ENCODE results near the gene SLC12A7.
"Not testable (repeated sequence)": the region's sequence is repeated elsewhere in the genome, so short reads cannot be mapped to it uniquely, and the experiment has no call there.

Gene SLC12A7

DNA sequence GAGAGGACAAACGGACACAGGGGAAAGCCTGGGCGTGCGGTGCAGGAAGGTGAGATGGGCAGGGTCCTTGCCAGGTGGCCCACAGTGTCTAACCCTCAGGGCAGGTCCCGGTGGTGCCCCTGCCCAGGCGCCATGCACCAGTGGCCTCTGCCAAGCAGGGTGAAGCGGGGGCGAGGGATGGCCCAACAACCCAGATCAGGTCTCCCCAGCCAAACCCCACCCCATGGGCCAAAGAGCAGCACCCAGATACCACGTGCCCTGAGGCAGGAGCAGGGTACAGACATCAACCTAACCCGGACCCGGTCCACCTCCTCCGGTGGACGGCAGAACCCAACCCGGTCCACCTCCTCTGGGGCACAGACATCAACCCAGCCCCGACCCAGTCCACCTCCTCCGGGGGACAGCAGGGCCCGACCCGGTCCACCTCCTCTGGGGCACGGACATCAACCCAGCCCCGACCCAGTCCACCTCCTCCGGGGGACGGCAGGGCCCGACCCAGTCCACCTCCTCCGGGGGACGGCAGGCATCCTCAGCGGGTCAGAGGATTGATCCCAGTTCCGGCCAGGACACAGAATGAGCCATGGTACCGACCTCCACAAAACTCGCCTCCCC, 12.8 kb downstream of the SLC12A7 start:
- no peak for DNase-seq (ENCODE audit: low read depth in 3 of 3, low spot score in 1 of 3)

DNA sequence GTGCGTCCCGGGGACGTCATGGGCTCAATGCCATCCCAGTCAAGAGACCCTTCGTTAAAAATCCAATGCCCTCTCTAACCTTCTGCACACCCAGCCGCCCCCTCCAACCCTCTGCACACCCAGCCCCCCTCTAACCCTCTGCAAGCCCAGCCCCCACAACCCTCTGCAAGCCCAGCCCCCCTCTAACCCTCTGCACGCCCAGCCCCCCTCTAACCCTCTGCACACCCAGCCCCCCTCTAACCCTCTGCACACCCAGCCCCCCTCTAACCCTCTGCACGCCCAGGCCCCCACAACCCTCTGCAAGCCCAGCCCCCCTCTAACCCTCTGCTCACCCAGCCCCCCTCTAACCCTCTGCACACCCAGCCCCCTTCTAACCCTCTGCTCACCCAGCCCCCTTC, 13.9 kb downstream of the SLC12A7 start:
- DNase-seq (ENCODE audit: low read depth in 3 of 3, low spot score in 1 of 3), result not testable (repeated sequence)

DNA sequence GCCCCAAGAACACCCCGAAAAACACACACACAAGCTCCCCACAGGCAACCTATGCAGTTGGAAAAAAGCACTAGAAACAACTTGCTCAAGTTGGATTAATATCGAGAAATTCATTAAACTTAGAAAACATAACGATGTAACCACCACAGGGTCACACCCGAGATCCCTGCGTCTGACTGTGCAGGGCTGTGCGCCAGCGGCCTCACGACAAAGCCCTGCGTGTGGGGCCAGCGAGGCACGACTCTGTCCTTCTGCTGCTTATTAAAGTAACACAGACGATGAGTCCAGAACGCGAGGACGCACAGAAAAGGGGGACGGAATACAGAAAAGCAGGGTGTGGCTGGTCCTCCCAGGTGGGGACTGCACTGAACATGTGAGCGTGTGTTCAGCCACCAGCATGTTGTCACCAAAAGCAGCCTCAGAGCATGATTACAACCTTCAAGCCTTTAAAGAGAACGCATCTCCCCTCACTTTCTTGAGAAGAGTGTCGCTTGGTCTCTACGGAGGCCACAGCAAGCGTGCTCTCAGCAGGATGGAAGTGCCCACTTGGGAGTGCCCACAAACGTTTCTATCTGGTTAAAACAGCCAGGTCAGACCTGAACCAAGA, 14.4 kb downstream of the SLC12A7 start:
- no peak for DNase-seq (ENCODE audit: low read depth in 3 of 3, low spot score in 1 of 3)

DNA sequence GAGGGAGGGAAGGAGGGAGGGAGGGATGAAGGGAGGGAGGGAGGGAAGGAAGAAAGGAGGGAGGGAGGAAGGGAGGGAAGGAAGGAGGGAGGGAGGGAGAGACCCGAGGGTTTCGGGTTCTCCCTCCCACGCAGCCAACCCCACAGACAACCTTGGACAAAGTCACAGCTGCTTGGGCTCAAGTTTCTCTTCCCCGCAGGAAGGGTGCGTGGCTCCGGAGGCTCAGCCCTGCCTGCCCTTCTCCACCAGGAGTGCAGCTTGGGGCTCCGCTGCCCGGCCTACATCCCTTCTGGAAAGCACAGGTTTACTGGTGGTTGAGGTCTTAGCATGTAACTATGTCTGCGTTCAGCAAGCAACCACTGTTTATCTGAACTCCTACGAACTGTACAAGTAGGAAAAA, 15.0 kb downstream of the SLC12A7 start:
- DNase-seq (ENCODE audit: low read depth in 3 of 3, low spot score in 1 of 3), result no peak

- no peak for DNase-seq (ENCODE audit: low read depth in 3 of 3, low spot score in 1 of 3)
These were observed 15.9 kb downstream of the SLC12A7 start for GRCh38 chr5:1095990-1096363.

DNA sequence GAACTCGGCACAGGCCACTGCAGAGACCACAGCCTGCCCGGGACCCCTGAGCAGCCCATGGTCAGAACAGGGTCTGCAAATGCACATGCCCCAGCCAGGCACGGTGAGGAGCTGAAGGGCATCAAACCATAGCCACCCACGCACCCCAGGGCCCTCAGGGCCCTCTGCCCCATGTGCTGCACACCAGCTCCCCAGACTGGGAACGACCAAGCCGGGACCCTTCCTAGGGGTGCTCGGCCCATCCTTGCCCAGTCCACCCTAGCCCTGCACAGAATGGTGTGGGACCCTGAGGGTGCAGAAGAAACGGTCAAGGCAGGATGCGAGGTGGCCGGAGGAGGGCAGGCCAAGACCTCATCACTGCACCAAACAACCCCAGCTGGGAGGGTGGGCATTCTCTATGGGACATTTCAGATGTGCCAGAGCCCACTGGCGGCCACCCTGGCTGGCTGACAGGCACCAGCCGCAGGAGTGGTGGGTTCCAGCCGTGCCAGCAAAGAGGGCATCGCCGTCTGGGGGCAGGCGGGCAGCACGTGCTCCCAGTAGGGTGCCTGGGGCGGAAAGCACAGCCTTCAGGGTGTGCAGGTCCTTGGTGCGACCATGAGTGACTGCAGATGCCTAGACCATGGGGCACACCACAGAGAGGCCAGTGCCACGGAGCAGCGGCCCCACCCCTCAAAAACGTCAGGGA, 16.4 kb downstream of the SLC12A7 start:
- no peak for DNase-seq (ENCODE audit: low read depth in 3 of 3, low spot score in 1 of 3)

GRCh38 chr5:1094670-1095190, 17.1 kb downstream of the SLC12A7 start:
- DNase-seq (ENCODE audit: low read depth in 3 of 3, low spot score in 1 of 3), result no peak

- no peak for DNase-seq (ENCODE audit: low read depth in 3 of 3, low spot score in 1 of 3)
These were observed 18.5 kb downstream of the SLC12A7 start for GRCh38 chr5:1093361-1093760.

GRCh38 chr5:1092122-1092521, 19.7 kb downstream of the SLC12A7 start:
- DNase-seq (ENCODE audit: low read depth in 3 of 3, low spot score in 1 of 3), result no peak

DNA sequence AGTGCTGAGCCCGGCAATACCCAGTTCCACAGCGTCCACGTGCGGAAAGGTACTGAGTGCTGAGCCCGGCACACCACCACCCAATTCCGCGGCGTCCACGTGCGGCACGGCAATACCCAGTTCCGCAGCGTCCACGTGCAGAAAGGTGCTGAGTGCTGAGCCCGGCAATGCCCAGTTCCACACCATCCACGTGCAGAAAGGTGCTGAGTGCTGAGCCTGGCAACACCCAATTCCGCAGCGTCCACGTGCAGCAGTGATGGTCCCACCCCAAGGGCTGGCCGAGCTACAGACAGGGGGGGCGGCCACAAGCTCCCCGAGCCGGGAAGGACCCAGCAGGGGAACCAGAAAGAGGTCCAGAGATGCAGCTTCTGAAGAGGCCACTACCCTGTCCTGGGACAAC, 20.2 kb downstream of the SLC12A7 start:
- no peak for DNase-seq (ENCODE audit: low read depth in 3 of 3, low spot score in 1 of 3)

DNA sequence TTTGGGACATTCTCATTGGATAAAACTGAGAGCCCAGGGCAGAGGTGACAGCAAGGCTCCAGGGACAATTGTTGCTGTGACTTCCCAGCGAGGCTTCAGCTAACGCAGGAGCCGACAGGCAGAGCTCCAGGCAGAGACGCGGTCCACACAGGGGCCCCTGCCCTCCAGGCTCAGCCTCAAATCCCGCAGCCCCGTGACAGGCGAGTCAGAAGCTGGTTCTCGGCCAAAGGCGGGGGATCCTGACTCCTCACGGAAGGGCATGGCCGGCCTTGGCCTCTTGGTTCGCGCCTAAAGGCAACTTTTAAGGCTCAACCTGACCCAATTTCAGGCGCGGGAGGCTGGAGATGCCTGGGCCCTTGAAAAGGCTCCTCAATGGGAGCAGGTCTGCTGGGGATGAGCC, 21.3 kb downstream of the SLC12A7 start:
- DNase-seq (ENCODE audit: low read depth in 3 of 3, low spot score in 1 of 3), result no peak

DNA sequence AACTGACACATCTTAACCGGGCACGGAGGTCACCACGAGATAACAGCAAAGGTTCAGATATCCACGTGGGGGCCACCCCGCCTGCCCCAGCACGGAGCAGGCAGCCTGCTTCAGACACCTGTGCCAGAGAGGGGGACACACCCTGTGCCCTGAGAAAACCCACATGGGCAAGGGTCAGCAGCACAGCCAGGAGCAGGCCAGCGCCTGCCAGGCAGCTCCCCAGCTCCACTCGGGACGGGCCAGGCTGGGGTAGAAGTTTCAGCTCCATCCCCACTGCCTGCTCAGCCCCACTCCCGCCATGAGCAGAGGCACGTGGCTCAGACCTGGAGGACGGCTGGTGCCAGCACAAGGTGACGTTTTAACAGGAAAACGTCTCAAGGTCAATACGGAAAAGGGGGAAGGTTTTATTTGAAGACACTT, 22.2 kb downstream of the SLC12A7 start:
- DNase-seq (ENCODE audit: low read depth in 3 of 3, low spot score in 1 of 3), result no peak

DNA sequence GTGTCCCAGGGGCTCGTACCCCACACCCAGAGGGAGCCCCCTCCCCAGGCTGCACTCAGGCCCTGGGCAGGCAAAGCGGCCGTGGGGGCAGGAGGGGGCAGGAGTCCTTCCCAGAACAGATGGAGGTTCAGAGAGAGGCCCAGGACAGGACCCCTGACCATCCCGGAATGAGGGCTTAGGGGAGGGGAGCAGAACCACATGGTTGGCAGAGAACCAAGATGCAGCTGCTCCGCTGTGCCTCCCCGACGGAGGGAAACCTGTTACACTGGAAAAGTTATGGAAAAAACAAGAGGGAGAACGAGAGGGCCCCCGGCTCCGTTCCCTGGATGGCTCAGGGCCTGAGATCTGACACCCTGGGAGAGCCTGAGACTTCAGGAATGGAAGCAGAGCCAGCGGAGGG, 22.7 kb downstream of the SLC12A7 start:
- no peak for DNase-seq (ENCODE audit: low read depth in 3 of 3, low spot score in 1 of 3)

DNA sequence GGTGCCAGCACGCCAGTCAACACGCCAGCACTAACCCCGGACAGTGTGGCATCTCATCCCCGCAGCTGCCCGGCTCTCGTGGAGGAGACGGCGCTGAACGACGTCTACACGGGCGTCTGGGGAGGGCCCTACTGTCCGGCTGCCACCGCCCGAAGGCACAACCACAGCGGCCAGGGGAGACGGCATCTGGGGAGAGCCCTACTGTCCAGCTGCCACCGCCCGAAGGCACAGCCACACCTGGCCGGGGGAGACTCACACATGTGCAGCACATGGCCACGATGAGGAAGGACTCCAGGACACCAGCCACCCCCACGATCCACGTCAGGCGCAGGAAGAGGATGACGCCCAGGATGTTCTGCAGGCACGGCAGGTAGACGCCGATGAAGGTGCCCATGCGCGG, 23.1 kb downstream of the SLC12A7 start:
- DNase-seq (ENCODE audit: low read depth in 3 of 3, low spot score in 1 of 3), result no peak

GRCh38 chr5:1088031-1088430, 23.8 kb downstream of the SLC12A7 start:
- no peak for DNase-seq (ENCODE audit: low read depth in 3 of 3, low spot score in 1 of 3)

- no peak for DNase-seq (ENCODE audit: low read depth in 3 of 3, low spot score in 1 of 3)
These were observed 24.4 kb downstream of the SLC12A7 start for GRCh38 chr5:1087428-1087827.

- no peak for DNase-seq (ENCODE audit: low read depth in 3 of 3, low spot score in 1 of 3)
These were observed 25.0 kb downstream of the SLC12A7 start for GRCh38 chr5:1086871-1087270.

DNA sequence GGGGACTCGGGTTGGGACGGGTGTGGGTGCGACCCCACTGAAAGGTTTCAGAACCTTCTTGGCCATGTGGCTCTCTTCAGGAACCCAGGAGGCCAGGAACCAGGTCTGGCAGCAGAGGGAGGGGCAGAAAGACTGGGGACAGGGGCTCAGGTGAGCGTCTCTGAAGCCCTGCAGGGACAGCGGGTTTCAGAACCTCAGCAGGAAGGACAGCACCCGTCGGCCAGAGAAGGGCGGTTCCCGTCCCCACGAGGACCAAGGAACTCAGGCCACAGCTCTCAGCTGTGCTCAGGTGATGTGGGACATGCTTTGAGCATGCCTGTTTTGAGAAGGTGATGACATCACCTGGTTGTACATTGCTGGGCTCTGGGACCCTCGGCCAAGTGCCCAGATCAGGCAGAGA, 25.7 kb downstream of the SLC12A7 start:
- no peak for DNase-seq (ENCODE audit: low read depth in 3 of 3, low spot score in 1 of 3)

DNA sequence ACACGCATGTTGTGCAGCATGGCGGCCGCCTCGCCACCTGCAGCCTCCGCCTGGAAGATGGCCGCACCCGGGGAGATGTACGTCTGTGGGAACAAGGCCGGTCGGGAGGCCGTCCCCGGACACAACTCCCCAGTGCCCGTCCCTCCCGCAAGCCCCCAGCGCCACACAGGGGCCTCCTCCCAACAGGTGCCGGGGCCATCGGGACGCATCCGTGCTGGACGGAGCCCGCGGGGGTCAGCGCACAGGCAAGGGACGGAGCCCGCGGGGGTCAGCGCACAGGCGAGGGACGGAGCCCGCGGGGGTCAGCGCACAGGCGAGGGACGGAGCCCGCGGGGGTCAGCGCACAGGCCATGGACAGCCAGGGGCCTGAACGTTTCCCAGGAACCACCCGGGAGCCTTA, 26.5 kb downstream of the SLC12A7 start:
- no peak for DNase-seq (ENCODE audit: low read depth in 3 of 3, low spot score in 1 of 3)

GRCh38 chr5:1083823-1084605, 27.8 kb downstream of the SLC12A7 start:
- no peak for DNase-seq (ENCODE audit: low read depth in 3 of 3, low spot score in 1 of 3)

DNA sequence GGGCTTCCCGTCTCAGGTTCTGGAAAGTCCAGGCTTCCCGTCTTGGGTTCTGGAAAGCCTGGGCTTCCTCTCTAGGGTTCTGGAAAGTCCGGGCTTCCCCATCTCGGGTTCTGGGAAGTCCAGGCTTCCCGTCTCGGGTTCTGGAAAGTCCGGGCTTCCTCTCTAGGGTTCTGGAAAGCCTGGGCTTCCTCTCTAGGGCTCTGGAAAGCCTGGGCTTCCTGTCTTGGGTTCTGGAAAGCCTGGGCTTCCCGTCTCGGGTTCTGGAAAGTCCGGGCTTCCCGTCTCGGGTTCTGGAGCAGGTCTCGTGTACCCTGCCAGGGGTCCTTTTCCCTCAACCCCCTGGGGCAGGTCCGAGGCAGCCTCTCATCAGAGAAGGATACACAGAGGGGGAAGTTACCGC, 28.8 kb downstream of the SLC12A7 start:
- not testable (repeated sequence) for DNase-seq (ENCODE audit: low read depth in 3 of 3, low spot score in 1 of 3)

- no peak for DNase-seq (ENCODE audit: low read depth in 3 of 3, low spot score in 1 of 3)
These were observed 30.3 kb downstream of the SLC12A7 start for GRCh38 chr5:1081519-1081918.
